ENCODE results near the gene TENM3.

Gene TENM3

GRCh38 chr4:182288534-182288933 is 45.3 kb downstream of the TENM3 start:
- DNase-seq (ENCODE audit: low read depth): no peak

GRCh38 chr4:182289809-182290208 is 46.6 kb downstream of the TENM3 start:
- no peak for DNase-seq (ENCODE audit: low read depth)

- DNase-seq (ENCODE audit: low read depth): no peak
Measured at GRCh38 chr4:182291175-182291574, 48.0 kb downstream of the TENM3 start.

- DNase-seq (ENCODE audit: low read depth): no peak
Measured at GRCh38 chr4:182291597-182292270, 48.5 kb downstream of the TENM3 start.

GRCh38 chr4:182292612-182293011 is 49.4 kb downstream of the TENM3 start:
- DNase-seq (ENCODE audit: low read depth): no peak

- no peak for DNase-seq (ENCODE audit: low read depth)
Measured at GRCh38 chr4:182293691-182294255, 50.6 kb downstream of the TENM3 start.

- DNase-seq (ENCODE audit: low read depth): no peak
Measured at GRCh38 chr4:182294451-182294850, 51.2 kb downstream of the TENM3 start.

- no peak for DNase-seq (ENCODE audit: low read depth)
Measured at GRCh38 chr4:182297659-182298058, 54.5 kb downstream of the TENM3 start.

- no peak for DNase-seq (ENCODE audit: low read depth)
Measured at GRCh38 chr4:182301736-182302135, 58.5 kb downstream of the TENM3 start.

- DNase-seq (ENCODE audit: low read depth): no peak
Measured at GRCh38 chr4:182303847-182304246, 60.6 kb downstream of the TENM3 start.

GRCh38 chr4:182306792-182307507 is 63.7 kb downstream of the TENM3 start:
- DNase-seq (ENCODE audit: low read depth): peak; percentile 65

- peak; percentile 70 for DNase-seq (ENCODE audit: low read depth)
Measured at GRCh38 chr4:182307746-182308145, 64.5 kb downstream of the TENM3 start.

GRCh38 chr4:182309877-182310276 is 66.7 kb downstream of the TENM3 start:
- no peak for DNase-seq (ENCODE audit: low read depth)

- DNase-seq (ENCODE audit: low read depth): peak; percentile 22
Measured at GRCh38 chr4:182310316-182310715, 67.1 kb downstream of the TENM3 start.

- no peak for DNase-seq (ENCODE audit: low read depth)
Measured at GRCh38 chr4:182310962-182311361, 67.8 kb downstream of the TENM3 start.

- no peak for DNase-seq (ENCODE audit: low read depth)
Measured at GRCh38 chr4:182314537-182314936, 71.3 kb downstream of the TENM3 start.

- no peak for DNase-seq (ENCODE audit: low read depth)
Measured at GRCh38 chr4:182318256-182318655, 75.1 kb downstream of the TENM3 start.

GRCh38 chr4:182320092-182320491 is 76.9 kb downstream of the TENM3 start:
- no peak for DNase-seq (ENCODE audit: low read depth)

GRCh38 chr4:182320580-182320979 is 77.4 kb downstream of the TENM3 start:
- no peak for DNase-seq (ENCODE audit: low read depth)

- no peak for DNase-seq (ENCODE audit: low read depth)
Measured at GRCh38 chr4:182324282-182324681, 81.1 kb downstream of the TENM3 start.

- no peak for DNase-seq (ENCODE audit: low read depth)
Measured at GRCh38 chr4:182325397-182325796, 82.2 kb downstream of the TENM3 start.

GRCh38 chr4:182325848-182326255 is 82.7 kb downstream of the TENM3 start:
- no peak for DNase-seq (ENCODE audit: low read depth)

- no peak for DNase-seq (ENCODE audit: low read depth)
Measured at GRCh38 chr4:182328505-182328904, 85.3 kb downstream of the TENM3 start.

Measured in fibroblast of gingiva (primary cell).